Activated CD8-positive, alpha-beta memory T cell treated with anti-CD3 and anti-CD28 coated beads, Interleukin-2, amount 10 ng/mL, durations not matched to agents 7 days and 5 days (primary cell): ENCODE data around the gene TAAR8. TPM values are rescaled to one million over a fixed set of nuclear protein-coding genes. Genes with fewer than 3 reads are reported as not detected.

ENCODE experiments used
- total RNA-seq, 2 experiments: library from RNA; stranded (reverse); gene quantifications; one replicate each; pipeline ENCODE4 v1.2.3, GENCODE V29; 2021

The TAAR8 gene
- total RNA-seq, 2 experiments from 2014 or later: not detected

Other genes with a start within 250 kb of the TAAR8 start
- gene MOXD1, start 151.2 kb upstream of the TAAR8 start, total RNA-seq: under 1 TPM in 1 of 2 experiments, not detected in 1; 0.45 TPM
- 10 to 100 TPM; 17.2 to 19.5 TPM for gene STX7, start 39.6 kb upstream of the TAAR8 start, total RNA-seq
- not detected for gene TAAR9, start 14.4 kb upstream of the TAAR8 start, total RNA-seq
- gene TAAR6, start 17.6 kb downstream of the TAAR8 start, total RNA-seq: not detected
- not detected for gene TAAR5, start 37.1 kb downstream of the TAAR8 start, total RNA-seq
- not detected for gene TAAR2, start 71.6 kb downstream of the TAAR8 start, total RNA-seq
- gene TAAR1, start 106.5 kb downstream of the TAAR8 start, total RNA-seq: not detected
- gene VNN1, start 161.4 kb downstream of the TAAR8 start, total RNA-seq: not detected
- 10 to 100 TPM; 12.6 to 16.2 TPM for gene VNN2, start 205.2 kb downstream of the TAAR8 start, total RNA-seq
- 1 to 10 TPM; 6.4 to 7.8 TPM for gene SLC18B1, start 246.0 kb downstream of the TAAR8 start, total RNA-seq